NCI-H82 treated with DMSO at 0.1 percent for 48 hours (cell line): ENCODE data around the gene DNAJB9.
"Not testable (repeated sequence)": the region's sequence is repeated elsewhere in the genome, so short reads cannot be mapped to it uniquely, and the experiment has no call there.

Experiments used
- DNase-seq: peaks from one replicate; lab custom pipeline; 2025; ENCODE audit not compliant: unreplicated experiment; lab: John Stamatoyannopoulos, UW

DNAJB9 gene

DNA sequence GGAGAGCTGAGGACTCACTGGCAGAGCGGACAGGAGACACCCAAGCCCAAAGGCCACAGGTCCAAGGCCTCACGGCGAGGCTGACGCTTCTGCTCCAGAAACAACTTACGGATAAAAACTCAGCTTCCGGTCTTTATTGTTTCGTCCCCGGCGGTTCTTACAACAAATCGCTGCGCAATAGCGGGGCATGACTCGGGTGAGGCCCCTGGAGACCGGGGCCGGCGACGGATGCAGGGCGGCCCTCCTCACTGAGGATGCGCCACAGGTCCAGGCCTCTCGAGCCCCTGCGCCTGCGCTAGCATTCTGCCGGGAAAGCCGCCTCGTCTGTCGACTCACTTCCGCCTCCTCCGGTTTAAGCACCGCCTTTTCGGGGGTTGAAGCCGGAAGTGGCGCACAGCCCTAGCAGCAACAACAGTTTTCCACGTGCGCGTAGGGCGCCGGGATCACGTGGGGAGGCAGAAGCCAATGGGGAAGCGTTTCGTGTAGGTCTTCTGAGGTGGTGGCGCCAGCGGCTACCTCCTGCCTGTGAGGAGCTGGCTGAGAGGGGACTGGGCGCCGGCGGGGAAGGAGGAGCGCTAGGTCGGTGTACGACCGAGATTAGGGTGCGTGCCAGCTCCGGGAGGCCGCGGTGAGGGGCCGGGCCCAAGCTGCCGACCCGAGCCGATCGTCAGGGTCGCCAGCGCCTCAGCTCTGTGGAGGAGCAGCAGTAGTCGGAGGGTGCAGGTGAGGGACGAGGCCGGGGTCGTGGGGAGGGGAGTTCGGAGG lies at the start of gene DNAJB9, which contains the start of gene THAP5:
TSS of gene DNAJB9 (plus strand) at position 494 of the 765 bp plus-strand sequence. CDS start 1,853 bp downstream, outside the sequence.
TSS of gene THAP5 (minus strand) at position 326 of the 765 bp plus-strand sequence. CDS start at position 189, 137 bp downstream.
- DNase-seq = peak; percentile 98

DNA sequence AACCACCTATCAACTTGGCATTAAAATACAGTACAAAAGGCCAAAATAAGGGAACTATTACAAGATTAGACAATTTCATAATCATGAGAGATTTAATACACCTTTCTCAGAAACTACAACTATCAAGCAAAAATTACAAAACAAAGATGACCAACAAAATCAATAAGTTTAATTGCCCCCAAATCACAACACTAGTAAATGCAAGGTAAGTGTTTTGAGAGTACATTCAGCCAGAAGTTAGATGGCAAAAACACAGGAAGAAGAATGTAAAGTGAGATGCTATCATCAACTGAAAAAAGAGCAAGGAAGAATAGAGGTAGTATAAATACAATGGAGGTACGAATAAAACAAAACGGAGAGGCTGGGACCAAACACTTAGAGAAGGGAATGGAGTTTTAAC lies 46.9 kb upstream of the DNAJB9 start:
- no peak for DNase-seq

- DNase-seq = peak; percentile 86
Measured at GRCh38 chr7:108525327-108525984, 44.2 kb upstream of the DNAJB9 start.

DNA sequence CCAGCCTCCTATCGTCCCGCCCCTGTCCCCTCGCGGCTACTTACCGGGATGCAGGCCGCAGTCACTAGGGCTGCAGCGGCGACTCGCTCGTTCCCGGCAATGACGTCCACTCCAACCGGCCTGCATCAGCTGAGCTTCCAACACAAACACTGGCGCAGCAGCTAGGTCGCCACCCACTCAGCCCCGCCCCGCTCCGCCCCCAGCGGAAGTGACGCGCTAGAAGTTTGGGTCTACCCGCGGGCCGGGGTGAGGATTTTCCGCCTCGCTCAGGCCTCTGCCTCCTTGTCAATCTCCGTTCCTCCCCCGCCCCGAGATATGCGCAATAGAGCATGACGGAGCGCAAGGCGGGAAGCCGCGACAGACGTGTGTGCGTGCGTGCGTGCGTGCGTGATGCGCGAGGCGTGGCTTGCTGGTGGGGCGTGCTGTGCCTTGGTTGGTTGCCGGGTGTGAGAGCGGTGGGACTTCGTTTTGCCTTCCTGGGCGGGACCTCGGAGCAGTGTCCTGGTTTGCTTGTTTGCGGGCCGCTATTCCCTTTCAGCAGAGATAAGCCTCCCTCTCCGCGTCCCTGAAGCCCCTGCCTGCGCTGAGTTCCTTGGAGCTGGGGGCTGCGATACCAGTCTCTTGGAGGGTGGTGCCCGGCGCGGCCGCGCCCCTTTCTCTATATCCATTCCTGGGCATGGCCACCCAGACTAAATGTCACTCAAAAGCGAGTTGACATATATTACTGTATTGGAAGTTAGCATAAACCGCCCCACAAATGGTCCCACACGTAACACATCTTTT lies 43.5 kb upstream of the DNAJB9 start, which contains the start of gene PNPLA8:
TSS of gene PNPLA8 (minus strand) at position 151 of the 783 bp plus-strand sequence. CDS start 10,644 bp downstream, outside the sequence.
- DNase-seq = peak; percentile 97

DNA sequence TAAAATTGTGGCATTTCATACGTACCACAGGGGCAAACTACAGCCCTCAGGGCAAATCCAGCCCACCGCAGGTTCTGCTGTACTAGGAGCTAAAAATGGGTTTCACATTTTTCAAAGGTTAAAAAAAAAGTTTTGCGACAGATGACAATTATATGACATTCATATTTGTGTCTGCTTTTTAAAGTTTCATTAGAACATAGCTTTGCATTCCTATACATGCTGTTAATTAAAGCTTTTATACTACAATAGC lies 43.0 kb upstream of the DNAJB9 start:
- DNase-seq = no peak

DNA sequence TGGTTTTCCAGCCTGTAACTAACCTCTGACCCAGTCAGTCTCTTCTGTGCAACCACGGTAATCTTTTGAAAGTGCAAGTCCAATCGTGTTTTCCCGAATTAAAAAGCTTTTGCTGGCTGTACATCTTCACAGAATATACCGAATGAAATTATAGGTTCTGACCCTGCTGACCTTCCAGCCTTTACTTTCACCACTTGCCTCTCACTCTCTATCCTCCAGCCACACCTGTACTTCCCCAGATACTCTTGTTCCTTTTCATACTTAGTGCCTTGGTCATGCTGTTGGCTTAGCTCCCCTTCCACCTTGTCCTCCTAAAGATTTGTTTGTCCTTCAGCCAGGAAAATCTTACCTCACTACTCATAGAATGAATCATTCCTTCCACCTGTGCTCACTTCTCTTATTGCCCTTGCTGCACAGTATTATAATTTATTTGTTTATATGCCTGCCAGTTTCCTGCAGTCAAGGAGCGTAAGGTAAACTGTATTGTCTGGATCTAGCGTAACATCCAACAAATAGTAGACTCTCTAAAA lies 41.4 kb upstream of the DNAJB9 start:
- no peak for DNase-seq

DNA sequence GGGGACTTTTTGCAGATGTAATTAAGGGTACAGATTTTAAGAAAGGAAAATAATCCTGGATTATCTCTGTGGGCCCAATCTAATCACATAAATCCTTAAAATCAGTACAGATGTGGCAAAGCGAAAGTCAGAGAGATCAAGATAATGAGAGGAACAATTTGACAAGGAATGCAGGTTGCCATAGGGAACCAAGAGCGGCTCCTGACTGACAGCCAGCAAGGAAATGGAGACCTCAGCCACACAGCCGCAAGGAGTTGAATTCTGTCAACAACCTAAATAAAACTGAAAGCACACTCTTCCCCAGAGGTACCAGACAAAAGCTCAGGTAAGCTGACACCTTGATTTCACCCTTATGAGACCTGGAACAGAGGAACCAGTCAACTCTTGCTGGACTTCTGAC lies 40.3 kb upstream of the DNAJB9 start:
- peak; percentile 38 for DNase-seq

DNA sequence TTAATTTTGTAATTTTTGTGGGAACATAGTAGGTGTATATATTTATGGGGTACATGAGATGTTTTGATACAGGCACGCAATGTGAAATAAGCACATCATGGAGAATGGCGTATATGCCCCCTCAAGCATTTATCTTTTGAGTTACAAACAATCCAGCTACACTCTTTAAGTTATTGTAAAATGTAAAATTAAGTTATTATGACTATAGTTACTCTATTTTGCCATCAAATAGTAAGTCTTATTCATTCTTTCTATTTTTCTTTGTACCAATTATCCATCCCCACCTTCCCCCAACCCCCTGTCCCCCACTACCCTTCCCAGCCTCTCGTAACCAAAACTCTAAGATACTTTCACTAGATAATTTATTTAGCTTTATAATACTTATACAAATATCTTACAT lies 36.0 kb upstream of the DNAJB9 start:
- no peak for DNase-seq

- DNase-seq = no peak
Measured at GRCh38 chr7:108535257-108535656, 34.4 kb upstream of the DNAJB9 start.

DNA sequence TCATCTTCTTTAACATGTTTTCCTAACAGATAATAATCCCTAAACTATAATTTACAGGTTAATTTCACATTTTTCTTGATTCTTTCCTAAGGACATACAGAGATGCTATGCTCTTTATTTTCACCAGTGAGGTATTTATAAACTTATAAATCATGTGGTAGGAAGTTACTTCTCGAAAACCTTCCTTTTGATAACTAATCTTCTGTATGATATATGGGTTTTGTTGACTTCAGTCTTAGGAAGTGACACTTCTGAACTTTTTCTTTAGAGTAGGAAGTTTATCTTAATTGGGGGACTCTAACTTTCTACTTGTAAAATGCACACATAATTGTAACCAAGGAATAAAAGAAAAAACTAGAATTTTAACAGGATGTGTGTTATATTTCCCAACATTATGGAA lies 33.9 kb upstream of the DNAJB9 start:
- no peak for DNase-seq

- no peak for DNase-seq
Measured at GRCh38 chr7:108537229-108537628, 32.4 kb upstream of the DNAJB9 start.

- DNase-seq = not testable (repeated sequence)
Measured at GRCh38 chr7:108538236-108538635, 31.4 kb upstream of the DNAJB9 start.

GRCh38 chr7:108538685-108539084 lies 31.0 kb upstream of the DNAJB9 start:
- DNase-seq = not testable (repeated sequence)

GRCh38 chr7:108541478-108541877 lies 28.2 kb upstream of the DNAJB9 start:
- DNase-seq = no peak

- DNase-seq = not testable (repeated sequence)
Measured at GRCh38 chr7:108548141-108548896, 21.4 kb upstream of the DNAJB9 start.

DNA sequence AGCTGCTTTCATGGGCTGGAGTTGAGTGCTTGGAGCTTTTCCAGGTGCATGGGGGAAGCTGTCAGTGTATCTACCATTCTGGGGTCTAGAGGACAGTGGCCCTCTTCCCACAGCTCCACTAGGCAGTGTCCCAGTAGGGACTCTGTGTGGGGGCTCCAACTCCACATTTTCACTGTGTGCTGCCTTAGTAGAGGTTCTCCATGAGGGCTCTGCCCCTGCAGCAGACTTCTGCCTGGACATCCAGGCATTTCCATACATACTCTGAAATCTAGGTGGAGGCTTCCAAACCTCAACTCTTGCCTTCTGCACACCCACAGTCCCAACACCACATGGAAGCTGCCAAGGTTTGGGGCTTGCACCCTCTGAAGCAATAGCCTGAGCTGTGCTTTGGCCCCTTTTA lies 13.0 kb upstream of the DNAJB9 start:
- DNase-seq = not testable (repeated sequence)

GRCh38 chr7:108557191-108557590 lies 12.5 kb upstream of the DNAJB9 start:
- DNase-seq = no peak

- no peak for DNase-seq
Measured at GRCh38 chr7:108557617-108558016, 12.1 kb upstream of the DNAJB9 start.

DNA sequence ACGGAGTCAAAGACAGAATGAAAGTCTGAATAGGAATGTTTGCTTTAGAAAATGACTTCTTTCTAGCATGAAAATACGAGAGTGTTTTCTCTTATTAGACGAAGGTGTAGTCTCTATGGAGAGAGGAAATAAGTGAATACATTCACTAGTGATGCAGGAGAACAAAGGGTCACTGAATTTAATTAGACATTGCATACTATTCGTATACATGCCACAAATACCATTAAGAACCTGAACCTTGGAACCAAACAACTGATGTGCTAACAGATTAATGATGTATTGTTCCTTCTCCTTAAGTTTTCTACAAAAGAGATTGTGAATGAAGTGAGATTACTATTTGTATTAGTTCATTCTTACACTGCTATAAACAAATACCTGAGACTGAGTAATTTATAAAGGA lies 10.4 kb upstream of the DNAJB9 start:
- no peak for DNase-seq

DNA sequence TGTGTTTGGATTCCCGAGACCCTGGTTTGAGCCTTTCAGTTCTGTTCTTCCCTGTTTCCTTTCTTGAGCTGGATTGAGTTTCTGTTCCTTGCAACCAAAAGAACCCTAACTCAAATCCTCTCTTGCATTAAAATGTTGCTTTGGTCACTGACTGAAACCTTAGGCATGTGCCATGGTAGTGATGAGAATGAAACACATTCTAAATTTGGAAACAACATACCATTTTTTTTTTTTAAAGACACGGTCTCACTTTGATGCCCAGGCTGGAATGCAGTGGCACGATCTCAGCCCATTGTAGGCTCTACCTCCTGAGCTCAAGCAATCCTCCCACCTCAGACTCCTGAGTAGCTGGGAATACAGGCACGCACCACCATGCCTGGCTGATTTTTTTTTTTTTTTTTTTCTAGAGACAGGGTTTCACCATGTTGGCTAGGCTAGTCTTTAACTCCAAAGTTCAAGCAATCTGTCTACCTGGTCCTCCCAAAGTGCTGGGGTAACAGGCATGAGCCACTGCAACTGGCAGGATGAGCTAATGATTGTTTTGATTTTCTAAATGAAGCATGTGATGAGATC lies 8.5 kb upstream of the DNAJB9 start:
- DNase-seq = no peak
